A549 (cell line): ENCODE data around the gene UGT3A1. TPM values are rescaled to one million over a fixed set of nuclear protein-coding genes. Genes with fewer than 3 reads are reported as not detected.

Experiments
- ATAC-seq, 2 experiments: fragments of 200-7000 bp in 1 of 2; fragments of >200 bp in 1 of 2; cut with Nextera tagmentation in 1 of 2; cut with Tn5 transposase in 1 of 2; 3 replicates each; pipeline versions ENCODE4 v1.8.0 to v1.9.1; 2018 to 2020; ENCODE audit warnings: mild to moderate bottlenecking in 1 of 2, moderate library complexity in 1 of 2
- CTCF ChIA-PET: fragments of 300-600 bp; sonication (Branson Sonifier 250); formaldehyde crosslinking; extraction: SDS; loops from one replicate; lab custom pipeline; 2021; ENCODE audit warnings: antibody characterized with exemption, inconsistent platforms; lab: Yijun Ruan, JAX
- POLR2A ChIA-PET: fragments of 350-600 bp; formaldehyde crosslinking; extraction: SDS; loops from one replicate; lab custom pipeline; 2021; ENCODE audit warnings: antibody characterized with exemption, inconsistent platforms; lab: Yijun Ruan, JAX
- DNase-seq, 2 experiments: peaks; one replicate each; pipeline versions ENCODE4 v3.0.0 to v3.0.0-alpha.2; 2011 to 2016; ENCODE audit warnings: low read depth in 1 of 2, low spot score in 1 of 2
- FAIRE-seq: peaks from 2 replicates; lab custom pipeline; 2011; peaks lifted over from hg19 to GRCh38; lab: Jason Lieb, UNC
- H3K27ac ChIP-seq, 2 experiments: fragments of >200 bp; sonication (Bioruptor Twin); formaldehyde crosslinking; 3 replicates each; pipeline ENCODE4 v1.5.1; 2016 to 2017
- H3K4me1 ChIP-seq: fragments of >200 bp; sonication (Bioruptor Twin); formaldehyde crosslinking; 3 replicates; pipeline ENCODE4 v1.6.1; 2016
- H3K4me2 ChIP-seq: fragments of >200 bp; sonication (Bioruptor Twin); formaldehyde crosslinking; 3 replicates; pipeline ENCODE4 v1.6.1; 2016
- H3K4me3 ChIP-seq: fragments of >200 bp; sonication (Bioruptor Twin); formaldehyde crosslinking; 3 replicates; pipeline ENCODE4 v1.5.1; 2016
- H3K9me3 ChIP-seq: fragments of >200 bp; sonication (Bioruptor Twin); formaldehyde crosslinking; 3 replicates; pipeline ENCODE4 v1.6.1; 2016
- ATOH8 ChIP-seq: fragments of 250-450 bp; sonication (Bioruptor Pico); IDR thresholded peaks from 2 replicates; pipeline ENCODE4 v1.5.0; 2020; ENCODE audit warnings: low read depth, mild to moderate bottlenecking, moderate library complexity
- BHLHE40 ChIP-seq: IDR thresholded peaks from 2 replicates; pipeline ENCODE4 v1.6.1; 2012; ENCODE audit warnings: low read depth, low read length, inconsistent platforms
- CBX8 ChIP-seq: fragments of 200-600 bp; sonication (generic); IDR thresholded peaks from 2 replicates; pipeline ENCODE4 v1.6.1; 2016
- CEBPB ChIP-seq, 2 experiments: fragments of >200 bp in 1 of 2; sonication (Bioruptor Twin) in 1 of 2; formaldehyde crosslinking in 1 of 2; IDR thresholded peaks; 2 replicates each; pipeline ENCODE4 v1.6.1; 2012 to 2016
- CHD2 ChIP-seq: fragments of 150-350 bp; IDR thresholded peaks from 2 replicates; pipeline ENCODE4 v1.6.1; 2014; ENCODE audit warnings: low read length; ENCODE audit not compliant: partially characterized antibody
- CHD4 ChIP-seq: fragments of 200-600 bp; sonication (generic); IDR thresholded peaks from 2 replicates; pipeline ENCODE4 v1.6.1; 2016; ENCODE audit warnings: antibody characterized with exemption, mild to moderate bottlenecking, borderline replicate concordance
- GATA3 ChIP-seq: IDR thresholded peaks from 2 replicates; pipeline ENCODE4 v1.6.1; 2012; ENCODE audit warnings: borderline replicate concordance
- HEYL ChIP-seq: fragments of 250-450 bp; sonication (Bioruptor Pico); IDR thresholded peaks from 2 replicates; pipeline ENCODE4 v1.8.0; 2021; ENCODE audit warnings: mild to moderate bottlenecking, moderate library complexity
- JUNB ChIP-seq: fragments of >200 bp; sonication (Bioruptor Twin); formaldehyde crosslinking; IDR thresholded peaks from 2 replicates; pipeline ENCODE4 v1.6.1; 2016
- MAFK ChIP-seq: fragments of 450-650 bp; IDR thresholded peaks from 2 replicates; pipeline ENCODE4 v1.6.1; 2014; ENCODE audit not compliant: partially characterized antibody
- MAX ChIP-seq: IDR thresholded peaks from 2 replicates; pipeline ENCODE4 v1.6.1; 2012
- MAZ ChIP-seq: fragments of 150-350 bp; IDR thresholded peaks from 2 replicates; pipeline ENCODE4 v1.6.1; 2014; ENCODE audit warnings: antibody characterized with exemption, low read depth, low read length, borderline replicate concordance
- POLR2AphosphoS2 ChIP-seq: conservative IDR thresholded peaks from 2 replicates; pipeline ENCODE4 v1.6.1; 2012; ENCODE audit warnings: low read length, improper control_type of control experiment, inconsistent platforms
- RAD21 ChIP-seq, 2 experiments: fragments of >200 bp in 1 of 2; sonication (Bioruptor Twin) in 1 of 2; formaldehyde crosslinking in 1 of 2; IDR thresholded peaks in 1 of 2; conservative IDR thresholded peaks in 1 of 2; 2 replicates in 1 of 2; 3 replicates in 1 of 2; pipeline ENCODE4 v1.6.1; 2012 to 2018; ENCODE audit warnings: inconsistent platforms in 1 of 2
- SMC3 ChIP-seq: fragments of >200 bp; sonication (Bioruptor Twin); formaldehyde crosslinking; IDR thresholded peaks from 3 replicates; pipeline ENCODE4 v1.6.1; 2018; ENCODE audit warnings: inconsistent platforms
- ZFP36 ChIP-seq: fragments of 450-650 bp; IDR thresholded peaks from 2 replicates; pipeline ENCODE4 v1.6.1; 2014; ENCODE audit warnings: borderline replicate concordance; ENCODE audit not compliant: partially characterized antibody
- ZSCAN20 ChIP-seq: fragments of 250-450 bp; sonication (Bioruptor Pico); IDR thresholded peaks from 2 replicates; pipeline ENCODE4 v1.8.0; 2022; ENCODE audit warnings: mild to moderate bottlenecking, moderate library complexity
- WGBS: methylation state at CpG from one replicate; pipeline ENCODE4 v1.1.6; 2017; ENCODE audit errors: missing lambda C conversion rate; 5-methylcytosine and 5-hydroxymethylcytosine counted together
- polyA plus RNA-seq, 4 experiments: library from polyadenylated mRNA; depleted of rRNA in 3 of 4; stranded (reverse); fragments of >200 nt; fragmentation: RNase III in 1 of 4; extraction: RNeasy Plus Mini Kit Qiagen cat#74134 plus additional on column Dnase treatment in 1 of 4; gene quantifications; 2 replicates in 3 of 4; 3 replicates in 1 of 4; pipeline ENCODE4 v1.2.3, GENCODE V29; 2011 to 2017
- TF ChIP-seq, protein P1 (sequence below): fragments of 250-450 bp; sonication (Bioruptor Pico); IDR thresholded peaks from 2 replicates; pipeline ENCODE4 v1.5.0; 2021; ENCODE audit warnings: mild to moderate bottlenecking, moderate library complexity, borderline replicate concordance
- TF ChIP-seq, protein P2 (sequence below): fragments of 450-650 bp; IDR thresholded peaks from 2 replicates; pipeline ENCODE4 v1.6.1; 2014; ENCODE audit warnings: antibody characterized with exemption
- TF ChIP-seq, protein P3 (sequence below): IDR thresholded peaks from 2 replicates; pipeline ENCODE4 v1.6.1; 2012
- TF ChIP-seq, protein P4 (sequence below): IDR thresholded peaks from 2 replicates; pipeline ENCODE4 v1.6.1; 2012; ENCODE audit warnings: low read depth, borderline replicate concordance

Gene UGT3A1
- polyA plus RNA-seq, 2 of the 4 experiments (the other 2 are of a cell fraction) = not detected

GRCh38 chr5:35999547-35999946 is 8.4 kb upstream of the UGT3A1 start:
- POLR2A ChIA-PET = no interaction called here
- WGBS = 0% methylated on average over 1 of the region's 1 CpG
- no peaks in the 10 kb centered on the region for H3K4me1 ChIP-seq
- H3K4me3 ChIP-seq = no peak overlapping the region
- CTCF ChIA-PET = no interaction called here
- no peak overlapping the region for H3K4me2 ChIP-seq
- H3K27ac ChIP-seq = no peak overlapping the region
- no peak for DNase-seq
- H3K9me3 ChIP-seq = no peaks in the 10 kb centered on the region
- no peak for ATAC-seq
- FAIRE-seq = no peak
- TF ChIP-seq JUNB (no peak), POLR2AphosphoS2 (no peak), MAFK (no peak), CEBPB (IDR thresholded peaks at IDR 0.05) (no peak), SMC3 (no peak), RAD21 (conservative IDR thresholded peaks at IDR 0.05 in 1 of 2, IDR thresholded peaks at IDR 0.05 in 1 of 2) (no peak), ZFP36 (no peak), MAX (no peak), GATA3 (no peak), ATOH8 (CRISPR knock-in tag) (no peak), BHLHE40 (no peak), MAZ (no peak), HEYL (no peak), CHD2 (no peak), ZSCAN20 (CRISPR knock-in tag) (no peak), CBX8 (no peak)
- TF ChIP-seq, protein P1, sequence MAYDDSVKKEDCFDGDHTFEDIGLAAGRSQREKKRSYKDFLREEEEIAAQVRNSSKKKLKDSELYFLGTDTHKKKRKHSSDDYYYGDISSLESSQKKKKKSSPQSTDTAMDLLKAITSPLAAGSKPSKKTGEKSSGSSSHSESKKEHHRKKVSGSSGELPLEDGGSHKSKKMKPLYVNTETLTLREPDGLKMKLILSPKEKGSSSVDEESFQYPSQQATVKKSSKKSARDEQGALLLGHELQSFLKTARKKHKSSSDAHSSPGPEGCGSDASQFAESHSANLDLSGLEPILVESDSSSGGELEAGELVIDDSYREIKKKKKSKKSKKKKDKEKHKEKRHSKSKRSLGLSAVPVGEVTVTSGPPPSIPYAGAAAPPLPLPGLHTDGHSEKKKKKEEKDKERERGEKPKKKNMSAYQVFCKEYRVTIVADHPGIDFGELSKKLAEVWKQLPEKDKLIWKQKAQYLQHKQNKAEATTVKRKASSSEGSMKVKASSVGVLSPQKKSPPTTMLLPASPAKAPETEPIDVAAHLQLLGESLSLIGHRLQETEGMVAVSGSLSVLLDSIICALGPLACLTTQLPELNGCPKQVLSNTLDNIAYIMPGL (CRISPR knock-in tag) = no peak
- TF ChIP-seq, protein P2, sequence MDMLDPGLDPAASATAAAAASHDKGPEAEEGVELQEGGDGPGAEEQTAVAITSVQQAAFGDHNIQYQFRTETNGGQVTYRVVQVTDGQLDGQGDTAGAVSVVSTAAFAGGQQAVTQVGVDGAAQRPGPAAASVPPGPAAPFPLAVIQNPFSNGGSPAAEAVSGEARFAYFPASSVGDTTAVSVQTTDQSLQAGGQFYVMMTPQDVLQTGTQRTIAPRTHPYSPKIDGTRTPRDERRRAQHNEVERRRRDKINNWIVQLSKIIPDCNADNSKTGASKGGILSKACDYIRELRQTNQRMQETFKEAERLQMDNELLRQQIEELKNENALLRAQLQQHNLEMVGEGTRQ = no peak
- TF ChIP-seq, protein P3, sequence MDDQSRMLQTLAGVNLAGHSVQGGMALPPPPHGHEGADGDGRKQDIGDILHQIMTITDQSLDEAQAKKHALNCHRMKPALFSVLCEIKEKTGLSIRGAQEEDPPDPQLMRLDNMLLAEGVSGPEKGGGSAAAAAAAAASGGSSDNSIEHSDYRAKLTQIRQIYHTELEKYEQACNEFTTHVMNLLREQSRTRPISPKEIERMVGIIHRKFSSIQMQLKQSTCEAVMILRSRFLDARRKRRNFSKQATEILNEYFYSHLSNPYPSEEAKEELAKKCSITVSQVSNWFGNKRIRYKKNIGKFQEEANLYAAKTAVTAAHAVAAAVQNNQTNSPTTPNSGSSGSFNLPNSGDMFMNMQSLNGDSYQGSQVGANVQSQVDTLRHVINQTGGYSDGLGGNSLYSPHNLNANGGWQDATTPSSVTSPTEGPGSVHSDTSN = no peak
- TF ChIP-seq, protein P4, sequence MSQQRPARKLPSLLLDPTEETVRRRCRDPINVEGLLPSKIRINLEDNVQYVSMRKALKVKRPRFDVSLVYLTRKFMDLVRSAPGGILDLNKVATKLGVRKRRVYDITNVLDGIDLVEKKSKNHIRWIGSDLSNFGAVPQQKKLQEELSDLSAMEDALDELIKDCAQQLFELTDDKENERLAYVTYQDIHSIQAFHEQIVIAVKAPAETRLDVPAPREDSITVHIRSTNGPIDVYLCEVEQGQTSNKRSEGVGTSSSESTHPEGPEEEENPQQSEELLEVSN = no peak

- no peak overlapping the region for H3K27ac ChIP-seq
- POLR2A ChIA-PET = no interaction called here
- 0% methylated on average over 4 of the region's 4 CpGs for WGBS
- no peak overlapping the region for H3K4me3 ChIP-seq
- H3K4me2 ChIP-seq = no peak overlapping the region
- H3K4me1 ChIP-seq = no peaks in the 10 kb centered on the region
- CTCF ChIA-PET = no interaction called here
- no peak for FAIRE-seq
- no peaks in the 10 kb centered on the region for H3K9me3 ChIP-seq
- no peak for TF ChIP-seq CHD4
- TF ChIP-seq MAZ = no peak
- ATAC-seq = no peak
- DNase-seq = no peak
Observed at GRCh38 chr5:35996076-35996475, 4.9 kb upstream of the UGT3A1 start.
